Panc1 (cell line): ENCODE results near the gene NACC1. TPM values are rescaled to one million over a fixed set of nuclear protein-coding genes. Genes with fewer than 3 reads are reported as not detected.

Experiments used
- ATAC-seq: fragments of 200-7000 bp; cut with Tn5 transposase; 2 replicates; pipeline ENCODE4 v1.9.1; 2020; ENCODE audit warnings: mild to moderate bottlenecking, moderate library complexity
- BruUV-seq: library from RNA; stranded (reverse); fragments of 400-500 nt; replicated peaks from 2 replicates; lab custom pipeline; 2021; lab: Mats Ljungman, UMichigan
- CTCF ChIA-PET: fragments of 300-600 bp; sonication (Branson Sonifier 250); formaldehyde crosslinking; loops from one replicate; lab custom pipeline; 2022; ENCODE audit warnings: antibody characterized with exemption; lab: Charles Lee
- POLR2A ChIA-PET: fragments of 300-600 bp; sonication (Branson Sonifier 250); formaldehyde crosslinking; loops from one replicate; lab custom pipeline; 2022; ENCODE audit warnings: antibody characterized with exemption; lab: Charles Lee
- DNase-seq: peaks from one replicate; pipeline ENCODE4 v3.0.0-alpha.2; 2010; ENCODE audit warnings: low read depth, low spot score
- H3K27ac ChIP-seq: 2 replicates; pipeline ENCODE4 v1.5.1; 2011; ENCODE audit warnings: mild to moderate bottlenecking, low read length, inconsistent platforms
- H3K27me3 ChIP-seq: fragments of 200-500 bp; sonication (Bioruptor generic); 2 replicates; pipeline ENCODE4 v1.6.0; 2014; ENCODE audit warnings: low read length, inconsistent platforms; ENCODE audit not compliant: control insufficient read depth, insufficient read depth
- H3K36me3 ChIP-seq: fragments of 200-500 bp; sonication (Bioruptor generic); 2 replicates; pipeline ENCODE4 v1.5.1; 2014; ENCODE audit warnings: inconsistent platforms, mild to moderate bottlenecking, low read length, moderate library complexity; ENCODE audit not compliant: control insufficient read depth, insufficient read depth
- H3K4me1 ChIP-seq: 2 replicates; pipeline ENCODE4 v1.5.1; 2011; ENCODE audit warnings: inconsistent platforms, mild to moderate bottlenecking, low read length, moderate library complexity; ENCODE audit not compliant: control insufficient read depth, insufficient read depth
- H3K4me3 ChIP-seq, 2 experiments: 2 replicates each; pipeline ENCODE4 v1.5.1; 2011 to 2012; ENCODE audit warnings: low read depth in 2 of 2, low read length in 2 of 2, mild to moderate bottlenecking in 2 of 2, inconsistent platforms in 1 of 2, moderate library complexity in 1 of 2
- H3K9me3 ChIP-seq: fragments of 200-500 bp; sonication (Bioruptor generic); 2 replicates; pipeline ENCODE4 v1.5.1; 2014; ENCODE audit warnings: low read depth, mild to moderate bottlenecking, inconsistent platforms, low read length, moderate library complexity; ENCODE audit not compliant: control insufficient read depth, insufficient read depth
- POLR2AphosphoS5 ChIP-seq: IDR thresholded peaks from 2 replicates; pipeline ENCODE4 v1.6.1; 2012; ENCODE audit warnings: mild to moderate bottlenecking, low read depth, low read length, moderate library complexity
- SIN3A ChIP-seq: IDR thresholded peaks from 2 replicates; pipeline ENCODE4 v1.6.1; 2012; ENCODE audit warnings: low read depth, mild to moderate bottlenecking, low read length, moderate library complexity, borderline replicate concordance; ENCODE audit not compliant: insufficient read depth
- TCF7L2 ChIP-seq: IDR thresholded peaks from 2 replicates; pipeline ENCODE4 v1.6.1; 2011; ENCODE audit warnings: mild to moderate bottlenecking, low read depth, low read length, inconsistent platforms
- in situ Hi-C: cut with HindIII; loops from 2 replicates; pipeline ENCODE4 v1.10.0; 2016; ENCODE audit warnings: low sequenced_read_pairs, low pct_unique_long_range_greater_than_20kb
- intact Hi-C: fragments of 100-400 bp; cut with micrococcal nuclease; formaldehyde crosslinking; loops from one replicate; pipeline ENCODE4 v1.10.0; 2022; ENCODE audit not compliant: unreplicated experiment
- total RNA-seq: library from RNA; stranded (reverse); gene quantifications from one replicate; pipeline ENCODE4 v1.2.1, GENCODE V29; 2021; ENCODE audit not compliant: unreplicated experiment
- TF ChIP-seq, protein P1 (sequence below): fragments of 450-650 bp; IDR thresholded peaks from 2 replicates; pipeline ENCODE4 v1.5.1; 2017; ENCODE audit warnings: mild to moderate bottlenecking
- TF ChIP-seq, protein P2 (sequence below), 2 experiments: IDR thresholded peaks; 2 replicates each; pipeline ENCODE4 v1.6.1; 2011 to 2012; ENCODE audit warnings: low read depth in 2 of 2, control low read depth in 1 of 2, low read length in 1 of 2, mild to moderate bottlenecking in 1 of 2, moderate library complexity in 1 of 2; ENCODE audit not compliant: insufficient read depth in 1 of 2

Gene NACC1
- total RNA-seq, 1 experiment from 2014 or later: 129 TPM

DNA sequence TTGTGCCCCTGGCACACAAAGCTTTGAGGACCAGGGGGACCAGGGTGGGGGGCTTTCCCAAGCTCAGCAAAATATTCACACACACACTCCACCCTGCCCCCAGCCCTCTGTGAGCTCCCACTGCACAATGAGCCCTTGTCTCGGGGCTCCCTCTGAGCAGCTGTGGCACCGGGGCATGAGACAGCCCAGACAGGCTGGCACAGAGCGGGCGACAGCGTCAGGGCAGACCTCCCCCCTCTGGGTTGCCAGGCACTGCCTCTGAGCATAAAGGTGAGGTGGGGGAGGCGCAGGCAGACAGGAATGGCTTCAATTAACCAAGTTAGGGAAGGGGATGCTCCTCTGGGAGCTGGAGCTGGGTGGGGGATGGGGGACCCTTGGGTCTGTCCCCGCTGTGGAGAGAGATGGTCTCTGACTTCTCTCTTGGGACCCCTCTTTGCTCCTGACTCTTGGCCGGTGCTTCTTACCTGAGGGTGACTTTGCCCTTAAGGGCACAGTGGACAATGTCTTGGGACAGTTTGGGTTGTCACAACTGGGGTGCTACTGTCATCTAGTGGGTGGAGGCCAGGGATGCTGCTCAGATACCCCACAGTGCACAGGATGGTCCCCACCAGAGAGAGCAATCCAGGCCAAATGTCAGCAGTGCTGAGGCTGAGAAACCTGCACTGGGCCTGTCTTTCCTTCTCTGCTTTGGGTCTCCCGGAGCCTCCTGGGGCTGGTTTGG is 45.7 kb upstream of the NACC1 start:
- peaks cover 10% of the 10 kb centered on the region for H3K4me1 ChIP-seq
- CTCF ChIA-PET: no interaction called here
- in situ Hi-C loops: no loop called here
- H3K27me3 ChIP-seq: no peaks in the 10 kb centered on the region
- ATAC-seq (no peak), DNase-seq (no peak)
- H3K36me3 ChIP-seq: no peaks in the 10 kb centered on the region
- no TSS peak for BruUV-seq
- no peaks in the 10 kb centered on the region for H3K9me3 ChIP-seq
- no peak overlapping the region for H3K27ac ChIP-seq
- POLR2A ChIA-PET: no interaction called here
- no peak overlapping the region for H3K4me3 ChIP-seq
- intact Hi-C loops: no loop called here
- TF ChIP-seq POLR2AphosphoS5 (no peak), SIN3A (no peak), TCF7L2 (no peak)
- TF ChIP-seq, protein P1, sequence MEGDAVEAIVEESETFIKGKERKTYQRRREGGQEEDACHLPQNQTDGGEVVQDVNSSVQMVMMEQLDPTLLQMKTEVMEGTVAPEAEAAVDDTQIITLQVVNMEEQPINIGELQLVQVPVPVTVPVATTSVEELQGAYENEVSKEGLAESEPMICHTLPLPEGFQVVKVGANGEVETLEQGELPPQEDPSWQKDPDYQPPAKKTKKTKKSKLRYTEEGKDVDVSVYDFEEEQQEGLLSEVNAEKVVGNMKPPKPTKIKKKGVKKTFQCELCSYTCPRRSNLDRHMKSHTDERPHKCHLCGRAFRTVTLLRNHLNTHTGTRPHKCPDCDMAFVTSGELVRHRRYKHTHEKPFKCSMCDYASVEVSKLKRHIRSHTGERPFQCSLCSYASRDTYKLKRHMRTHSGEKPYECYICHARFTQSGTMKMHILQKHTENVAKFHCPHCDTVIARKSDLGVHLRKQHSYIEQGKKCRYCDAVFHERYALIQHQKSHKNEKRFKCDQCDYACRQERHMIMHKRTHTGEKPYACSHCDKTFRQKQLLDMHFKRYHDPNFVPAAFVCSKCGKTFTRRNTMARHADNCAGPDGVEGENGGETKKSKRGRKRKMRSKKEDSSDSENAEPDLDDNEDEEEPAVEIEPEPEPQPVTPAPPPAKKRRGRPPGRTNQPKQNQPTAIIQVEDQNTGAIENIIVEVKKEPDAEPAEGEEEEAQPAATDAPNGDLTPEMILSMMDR: no peak
- TF ChIP-seq, protein P2, sequence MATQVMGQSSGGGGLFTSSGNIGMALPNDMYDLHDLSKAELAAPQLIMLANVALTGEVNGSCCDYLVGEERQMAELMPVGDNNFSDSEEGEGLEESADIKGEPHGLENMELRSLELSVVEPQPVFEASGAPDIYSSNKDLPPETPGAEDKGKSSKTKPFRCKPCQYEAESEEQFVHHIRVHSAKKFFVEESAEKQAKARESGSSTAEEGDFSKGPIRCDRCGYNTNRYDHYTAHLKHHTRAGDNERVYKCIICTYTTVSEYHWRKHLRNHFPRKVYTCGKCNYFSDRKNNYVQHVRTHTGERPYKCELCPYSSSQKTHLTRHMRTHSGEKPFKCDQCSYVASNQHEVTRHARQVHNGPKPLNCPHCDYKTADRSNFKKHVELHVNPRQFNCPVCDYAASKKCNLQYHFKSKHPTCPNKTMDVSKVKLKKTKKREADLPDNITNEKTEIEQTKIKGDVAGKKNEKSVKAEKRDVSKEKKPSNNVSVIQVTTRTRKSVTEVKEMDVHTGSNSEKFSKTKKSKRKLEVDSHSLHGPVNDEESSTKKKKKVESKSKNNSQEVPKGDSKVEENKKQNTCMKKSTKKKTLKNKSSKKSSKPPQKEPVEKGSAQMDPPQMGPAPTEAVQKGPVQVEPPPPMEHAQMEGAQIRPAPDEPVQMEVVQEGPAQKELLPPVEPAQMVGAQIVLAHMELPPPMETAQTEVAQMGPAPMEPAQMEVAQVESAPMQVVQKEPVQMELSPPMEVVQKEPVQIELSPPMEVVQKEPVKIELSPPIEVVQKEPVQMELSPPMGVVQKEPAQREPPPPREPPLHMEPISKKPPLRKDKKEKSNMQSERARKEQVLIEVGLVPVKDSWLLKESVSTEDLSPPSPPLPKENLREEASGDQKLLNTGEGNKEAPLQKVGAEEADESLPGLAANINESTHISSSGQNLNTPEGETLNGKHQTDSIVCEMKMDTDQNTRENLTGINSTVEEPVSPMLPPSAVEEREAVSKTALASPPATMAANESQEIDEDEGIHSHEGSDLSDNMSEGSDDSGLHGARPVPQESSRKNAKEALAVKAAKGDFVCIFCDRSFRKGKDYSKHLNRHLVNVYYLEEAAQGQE (IDR thresholded peaks at IDR 0.05; ENCODE audit: insufficient read depth in 1 of 2, low read depth in 2 of 2, low read length in 1 of 2): no peak

DNA sequence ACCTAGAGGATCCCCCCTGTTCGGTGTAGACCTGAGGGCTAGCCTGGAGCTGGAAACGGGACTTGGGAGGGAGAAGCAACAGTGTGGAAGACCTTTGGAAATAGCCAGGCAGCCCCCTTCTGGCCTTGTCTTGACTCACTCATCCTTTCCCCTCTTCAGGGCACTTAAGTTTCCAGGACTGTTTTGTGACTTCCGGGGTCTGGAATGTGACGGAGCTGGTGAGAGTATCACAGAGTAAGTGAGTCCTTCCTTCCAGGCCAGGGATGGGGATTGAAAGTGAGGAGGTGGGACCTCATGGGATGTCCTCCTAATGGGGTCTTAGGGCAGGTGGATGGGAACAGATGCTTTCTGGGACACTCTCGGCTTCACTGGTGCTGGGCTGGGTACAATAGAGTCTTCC is 44.8 kb upstream of the NACC1 start:
- POLR2A ChIA-PET: no interaction called here

More for the DNA sequence above, 44.8 kb upstream of the NACC1 start:
- TF ChIP-seq POLR2AphosphoS5 (no peak), TCF7L2 (no peak), SIN3A (no peak)
- TF ChIP-seq, protein P2 (IDR thresholded peaks at IDR 0.05; ENCODE audit: insufficient read depth in 1 of 2, low read depth in 2 of 2, low read length in 1 of 2): no peak
- TF ChIP-seq, protein P1: no peak
- Histone ChIP-seq H3K36me3 (no peaks in the 10 kb centered on the region), H3K4me3 (no peak overlapping the region), H3K27me3 (no peaks in the 10 kb centered on the region), H3K9me3 (no peaks in the 10 kb centered on the region), H3K27ac (no peak overlapping the region), H3K4me1 (peaks cover 10% of the 10 kb centered on the region)
- no peak for ATAC-seq
- no TSS peak for BruUV-seq
- intact Hi-C loops: no loop called here
- no peak for DNase-seq
- in situ Hi-C loops: no loop called here
- CTCF ChIA-PET: interaction anchor here (0.7 kb wide), 1 partner anchor 90 kb away, joined by 9 read pairs; no protein-coding TSS in a partner anchor
